ENCODE results near the gene DCTN1. TPM values are rescaled to one million over a fixed set of nuclear protein-coding genes. Genes with fewer than 3 reads are reported as not detected.

DCTN1 gene
- total RNA-seq, 1 experiment from 2014 or later, result 172 TPM

GRCh38 chr2:74364533-74365505 is 15.3 kb downstream of the DCTN1 start:
- no peak for DNase-seq (ENCODE audit: low spot score)
- intact Hi-C loops (cut with micrococcal nuclease; ENCODE audit: unreplicated experiment), result no loop called here
- ChIA-PET CTCF (no interaction called here), POLR2A (ENCODE audit: low non-redundant PET) (no interaction called here)
- H3K9me3 ChIP-seq (ENCODE audit: low read depth, low read length, poor library complexity, severe bottlenecking), result no peaks in the 10 kb centered on the region
- no peak overlapping the region for H3K27ac ChIP-seq (ENCODE audit: low read depth, low read length, poor library complexity, severe bottlenecking)
- TF ChIP-seq EZH2 (IDR thresholded peaks at IDR 0.05; ENCODE audit: borderline replicate concordance, low read depth, low read length, poor library complexity, severe bottlenecking), result no peak
- no peak for TF ChIP-seq CTCF (conservative IDR thresholded peaks at IDR 0.05; ENCODE audit: low read depth, low read length)
- H3K4me3 ChIP-seq (ENCODE audit: low read depth, low read length, poor library complexity, severe bottlenecking), result no peak overlapping the region
- no TSS peak for BruUV-seq (replicated peaks)
- no peaks in the 10 kb centered on the region for H3K4me1 ChIP-seq (ENCODE audit: insufficient read depth, low read length, poor library complexity, severe bottlenecking)
- peaks cover 79% of the 10 kb centered on the region for H3K36me3 ChIP-seq (ENCODE audit: insufficient read depth, low read length, poor library complexity, severe bottlenecking)
- no peaks in the 10 kb centered on the region for H3K27me3 ChIP-seq (replicated peaks; ENCODE audit: insufficient read depth, low read depth, low read length, poor library complexity)

GRCh38 chr2:74361327-74361726 is 18.8 kb downstream of the DCTN1 start:
- intact Hi-C loops (cut with micrococcal nuclease; ENCODE audit: unreplicated experiment), result no loop called here
- Histone ChIP-seq H3K27me3 (replicated peaks; ENCODE audit: insufficient read depth, low read depth, low read length, poor library complexity) (no peaks in the 10 kb centered on the region), H3K27ac (ENCODE audit: low read depth, low read length, poor library complexity, severe bottlenecking) (no peak overlapping the region), H3K36me3 (ENCODE audit: insufficient read depth, low read length, poor library complexity, severe bottlenecking) (peaks cover 59% of the 10 kb centered on the region), H3K4me1 (ENCODE audit: insufficient read depth, low read length, poor library complexity, severe bottlenecking) (no peaks in the 10 kb centered on the region), H3K9me3 (ENCODE audit: low read depth, low read length, poor library complexity, severe bottlenecking) (no peaks in the 10 kb centered on the region), H3K4me3 (ENCODE audit: low read depth, low read length, poor library complexity, severe bottlenecking) (no peak overlapping the region)
- TF ChIP-seq EZH2 (IDR thresholded peaks at IDR 0.05; ENCODE audit: borderline replicate concordance, low read depth, low read length, poor library complexity, severe bottlenecking) (no peak), CTCF (conservative IDR thresholded peaks at IDR 0.05; ENCODE audit: low read depth, low read length) (no peak)
- POLR2A ChIA-PET (ENCODE audit: low non-redundant PET), result no interaction called here
- no peak for DNase-seq (ENCODE audit: low spot score)
- BruUV-seq (replicated peaks), result TSS peak; percentile 74
- CTCF ChIA-PET, result interaction anchor here (1.1 kb wide), 1 partner anchor 27 kb away, joined by 3 read pairs; no protein-coding TSS in a partner anchor

- Histone ChIP-seq H3K4me3 (ENCODE audit: low read depth, low read length, poor library complexity, severe bottlenecking) (no peak overlapping the region), H3K27me3 (replicated peaks; ENCODE audit: insufficient read depth, low read depth, low read length, poor library complexity) (no peaks in the 10 kb centered on the region), H3K36me3 (ENCODE audit: insufficient read depth, low read length, poor library complexity, severe bottlenecking) (peaks cover 32% of the 10 kb centered on the region), H3K4me1 (ENCODE audit: insufficient read depth, low read length, poor library complexity, severe bottlenecking) (no peaks in the 10 kb centered on the region), H3K27ac (ENCODE audit: low read depth, low read length, poor library complexity, severe bottlenecking) (no peak overlapping the region), H3K9me3 (ENCODE audit: low read depth, low read length, poor library complexity, severe bottlenecking) (no peaks in the 10 kb centered on the region)
- ChIA-PET CTCF (no interaction called here), POLR2A (ENCODE audit: low non-redundant PET) (no interaction called here)
- DNase-seq (ENCODE audit: low spot score), result no peak
- no TSS peak for BruUV-seq (replicated peaks)
- no peak for TF ChIP-seq EZH2 (IDR thresholded peaks at IDR 0.05; ENCODE audit: borderline replicate concordance, low read depth, low read length, poor library complexity, severe bottlenecking)
- TF ChIP-seq CTCF (conservative IDR thresholded peaks at IDR 0.05; ENCODE audit: low read depth, low read length), result no peak
- intact Hi-C loops (cut with micrococcal nuclease; ENCODE audit: unreplicated experiment), result no loop called here
Observed at GRCh38 chr2:74357627-74358026, 22.5 kb downstream of the DCTN1 start.
